Activated CD4-positive, CD25-positive, alpha-beta regulatory T cell (primary cell): ENCODE measurements around the gene OR10A7.
A peak's percentile ranks its signal among the peaks of the same experiment; 100 is the strongest.
"Not testable (repeated sequence)": the region's sequence is repeated elsewhere in the genome, so short reads cannot be mapped to it uniquely, and the experiment has no call there.

Source experiments
- DNase-seq, 4 experiments: peaks; one replicate each; lab custom pipeline; 2025; lab: John Stamatoyannopoulos, UW

The OR10A7 gene, protein sequence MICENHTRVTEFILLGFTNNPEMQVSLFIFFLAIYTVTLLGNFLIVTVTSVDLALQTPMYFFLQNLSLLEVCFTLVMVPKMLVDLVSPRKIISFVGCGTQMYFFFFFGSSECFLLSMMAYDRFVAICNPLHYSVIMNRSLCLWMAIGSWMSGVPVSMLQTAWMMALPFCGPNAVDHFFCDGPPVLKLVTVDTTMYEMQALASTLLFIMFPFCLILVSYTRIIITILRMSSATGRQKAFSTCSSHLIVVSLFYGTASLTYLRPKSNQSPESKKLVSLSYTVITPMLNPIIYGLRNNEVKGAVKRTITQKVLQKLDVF

DNA sequence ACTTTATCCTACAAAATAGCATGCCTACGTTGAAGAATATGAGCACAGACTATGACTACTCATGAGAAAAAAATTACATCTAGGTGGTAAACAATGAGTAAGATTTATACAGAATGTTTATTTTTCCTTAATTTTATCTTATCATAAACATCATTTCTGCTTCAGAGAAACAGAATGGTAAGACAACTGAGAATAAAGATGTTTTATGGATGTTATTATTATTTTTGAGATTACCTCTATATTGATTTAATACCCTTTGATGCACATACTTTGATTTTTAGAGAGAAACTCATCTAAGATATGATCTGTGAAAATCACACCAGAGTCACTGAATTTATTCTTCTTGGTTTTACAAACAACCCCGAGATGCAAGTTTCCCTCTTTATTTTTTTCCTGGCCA is at the start of gene OR10A7:
OR10A7 (plus strand) TSS at position 301 of the 400 bp plus-strand sequence; CDS start at position 301, 0 bp downstream.
- no peak for DNase-seq

DNA sequence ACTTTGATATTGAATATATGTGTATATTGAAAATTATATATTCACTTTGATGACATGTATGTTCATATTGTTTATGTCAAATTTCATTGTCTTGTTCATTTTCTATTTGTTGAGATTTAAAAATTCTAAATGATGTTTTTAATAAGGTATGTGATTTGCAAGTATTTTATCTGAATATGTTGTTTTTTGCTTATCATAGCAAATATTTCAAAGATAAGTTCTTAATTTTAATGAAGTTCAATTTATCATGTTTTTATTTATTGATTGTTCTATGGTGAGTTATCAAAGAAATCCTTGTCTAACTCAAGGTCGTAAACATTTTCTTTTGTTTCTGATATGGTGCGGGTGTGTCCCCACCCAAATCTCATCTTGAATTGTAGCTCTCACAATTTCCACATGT is 49.4 kb upstream of the OR10A7 start:
- no peak for DNase-seq

DNA sequence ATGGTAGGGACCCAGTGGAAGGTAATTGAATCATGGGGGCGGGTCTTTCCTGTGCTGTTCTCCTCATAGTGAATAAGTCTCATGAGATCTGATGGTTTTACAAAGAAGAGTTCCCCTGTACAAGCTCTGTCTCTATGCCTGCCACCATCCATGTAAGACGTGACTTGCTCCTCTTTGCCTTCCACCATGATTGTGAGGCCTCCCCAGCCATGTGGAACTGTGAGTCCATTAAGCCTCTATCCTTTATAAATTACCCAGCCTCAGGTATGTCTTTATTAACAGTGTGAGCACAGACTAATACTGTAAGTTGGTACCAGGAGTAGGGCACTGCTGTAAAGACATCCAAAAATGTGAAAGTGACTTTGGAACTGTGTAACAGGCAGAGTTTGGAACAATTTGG is 49.0 kb upstream of the OR10A7 start:
- DNase-seq, result not testable (repeated sequence)

DNA sequence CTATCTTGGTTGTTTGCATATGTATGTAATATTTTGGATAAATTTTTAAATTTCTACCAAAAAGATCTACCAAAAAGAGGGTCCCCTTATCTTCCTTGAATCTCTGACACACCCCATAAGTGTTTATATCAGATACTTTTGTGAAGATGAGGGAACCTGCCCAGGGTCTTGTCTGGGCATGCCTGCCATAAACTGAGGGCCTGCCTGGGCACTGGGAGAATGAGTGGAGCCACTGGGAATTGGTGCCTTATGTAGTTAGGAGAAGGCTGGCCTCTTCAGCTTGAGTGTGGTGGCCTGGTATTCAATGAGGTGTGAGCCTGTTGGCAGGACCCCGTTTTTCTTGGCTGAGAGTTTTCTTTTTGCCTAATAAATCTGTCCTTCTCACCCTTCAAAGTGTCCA is 48.1 kb upstream of the OR10A7 start:
- no peak for DNase-seq

DNA sequence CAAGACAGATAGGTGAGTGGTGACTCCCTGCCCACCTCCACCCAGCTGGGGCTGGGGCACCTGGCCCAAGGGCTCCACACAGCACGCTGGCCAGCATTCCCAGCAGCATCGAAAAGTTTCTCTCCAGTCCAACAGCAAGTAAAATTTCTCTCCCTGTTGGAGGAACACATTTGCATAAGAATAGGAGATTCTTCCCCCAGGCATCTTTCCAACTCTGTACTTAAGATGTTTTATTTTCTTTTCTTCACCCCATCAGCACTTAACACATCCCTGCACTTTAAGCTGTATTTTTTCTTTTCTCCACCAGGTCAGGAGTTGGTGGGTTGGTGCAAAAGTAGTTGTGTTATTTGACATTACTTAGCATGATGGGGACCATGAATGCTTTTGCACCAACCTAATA is 47.4 kb upstream of the OR10A7 start:
- DNase-seq, result no peak

DNA sequence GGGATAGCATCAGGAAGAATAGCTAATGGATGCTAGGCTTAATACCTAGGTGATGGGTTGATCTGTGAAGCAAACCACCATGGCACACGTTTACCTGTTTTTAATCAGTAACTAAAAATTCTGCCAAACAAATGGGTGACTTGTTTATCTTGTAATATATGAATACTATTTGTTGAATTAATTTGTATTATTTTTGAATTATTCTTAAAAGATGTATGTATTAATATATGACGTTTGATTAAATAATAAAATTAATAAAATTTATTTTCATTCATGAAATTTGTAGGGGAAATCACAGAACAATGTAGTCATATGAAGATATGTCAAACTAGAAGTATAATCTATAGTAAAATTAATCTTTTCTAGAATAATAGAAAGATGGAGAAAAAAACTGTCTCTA is 32.3 kb upstream of the OR10A7 start:
- DNase-seq, result no peak

DNA sequence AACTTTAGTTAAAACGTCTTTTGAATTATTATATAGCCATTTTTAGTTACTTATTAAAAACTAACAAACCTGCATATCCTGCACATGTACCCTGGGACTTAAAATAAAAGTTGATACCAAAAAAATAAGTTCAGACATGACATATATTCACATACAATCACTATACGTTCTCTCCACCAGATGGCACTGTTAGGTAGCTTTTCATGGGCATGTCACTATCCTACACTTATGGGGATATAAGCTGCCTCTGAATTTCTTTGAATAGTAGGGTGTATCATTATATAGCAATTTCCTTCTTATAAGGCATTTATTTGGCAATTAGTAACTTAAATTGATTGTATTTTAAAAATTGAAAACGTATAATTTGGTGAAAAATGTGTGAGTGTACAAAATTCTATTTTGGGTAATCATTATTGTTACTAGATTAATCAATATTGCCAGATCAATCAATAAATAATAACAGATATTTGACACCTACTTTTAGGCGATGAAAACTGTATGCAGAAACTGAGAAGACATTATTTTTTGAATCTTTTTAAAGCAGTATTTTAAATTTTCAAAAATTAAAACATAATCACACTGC is 31.8 kb upstream of the OR10A7 start:
- peak in 2 of 4 experiments; percentile 7 to 8 for DNase-seq

DNA sequence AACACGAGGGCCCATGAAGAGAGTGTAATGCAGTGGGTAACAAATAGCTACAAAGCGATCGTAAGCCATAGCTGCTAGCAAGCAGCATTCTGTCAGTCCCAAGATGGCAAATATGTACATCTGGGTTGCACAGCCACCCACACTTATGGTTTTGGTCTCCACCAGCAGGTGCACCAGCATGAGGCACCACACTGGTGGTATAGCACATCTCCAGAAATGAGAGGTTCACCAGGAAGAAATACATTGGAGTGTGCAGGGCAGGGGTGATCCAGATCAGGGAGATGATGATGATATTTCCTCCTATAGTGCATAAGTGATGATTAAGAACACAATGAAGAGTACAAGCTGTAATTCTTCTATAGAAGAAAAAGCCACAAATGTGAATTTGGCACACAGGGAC is 26.4 kb upstream of the OR10A7 start:
- DNase-seq, result no peak

DNA sequence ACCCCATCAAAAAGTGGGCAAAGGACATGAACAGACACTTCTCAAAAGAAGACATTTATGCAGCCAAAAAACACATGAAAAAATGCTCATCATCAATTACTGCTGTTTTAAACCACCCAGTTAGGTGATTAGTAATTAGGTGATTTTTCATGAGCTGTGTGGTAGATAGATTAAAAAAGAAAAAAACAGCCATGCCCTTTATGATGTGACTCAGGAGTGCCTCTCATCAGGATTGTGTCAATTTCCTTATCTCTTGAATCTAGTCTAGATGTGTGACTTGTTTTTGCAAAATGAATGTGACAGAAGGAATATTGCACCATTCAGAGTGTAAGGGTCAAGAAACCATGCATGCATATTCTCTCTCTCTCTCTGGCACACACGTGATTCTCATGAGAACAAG is 5.7 kb downstream of the OR10A7 start:
- no peak for DNase-seq

DNA sequence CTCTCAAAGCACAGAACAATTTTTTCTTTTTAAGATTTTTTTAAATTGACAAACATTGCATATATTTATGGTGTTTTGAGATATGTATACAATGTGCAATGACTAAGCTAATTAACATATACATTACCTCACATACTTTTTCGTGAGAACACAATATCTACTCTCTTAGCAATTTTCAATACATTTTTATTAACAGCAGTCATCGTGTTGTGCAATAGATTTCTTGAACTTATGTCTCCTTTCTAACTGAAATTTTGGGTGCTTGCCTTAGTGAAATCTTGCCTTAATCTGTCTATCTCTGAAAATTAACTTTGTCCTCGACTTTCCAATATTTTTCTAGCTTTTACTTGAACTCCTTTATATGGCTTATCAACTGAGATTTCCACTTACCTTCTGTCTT is 6.8 kb downstream of the OR10A7 start:
- no peak for DNase-seq

DNA sequence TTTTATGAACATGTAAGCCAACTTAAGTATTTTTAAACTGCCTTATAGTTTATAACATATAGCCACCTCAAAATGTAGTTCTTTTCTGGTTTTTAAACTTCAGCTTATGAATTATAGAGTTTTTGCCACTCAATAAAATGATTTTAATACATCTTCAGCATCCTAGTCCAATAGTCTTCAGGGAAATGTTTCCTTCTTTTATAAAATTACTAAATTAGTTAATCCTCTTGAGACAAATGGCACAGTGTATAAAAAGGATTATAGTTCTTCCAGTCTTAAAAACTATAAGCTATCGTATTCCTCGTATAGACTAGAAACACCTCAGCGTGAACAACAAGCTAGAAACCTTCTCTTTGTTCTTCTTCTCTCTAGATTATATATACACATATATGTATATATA is 23.5 kb downstream of the OR10A7 start, which contains the start of gene OR6C74:
OR6C74 (plus strand) TSS at position 301 of the 400 bp plus-strand sequence. CDS start 2,679 bp downstream, outside the sequence.
- DNase-seq, result no peak

DNA sequence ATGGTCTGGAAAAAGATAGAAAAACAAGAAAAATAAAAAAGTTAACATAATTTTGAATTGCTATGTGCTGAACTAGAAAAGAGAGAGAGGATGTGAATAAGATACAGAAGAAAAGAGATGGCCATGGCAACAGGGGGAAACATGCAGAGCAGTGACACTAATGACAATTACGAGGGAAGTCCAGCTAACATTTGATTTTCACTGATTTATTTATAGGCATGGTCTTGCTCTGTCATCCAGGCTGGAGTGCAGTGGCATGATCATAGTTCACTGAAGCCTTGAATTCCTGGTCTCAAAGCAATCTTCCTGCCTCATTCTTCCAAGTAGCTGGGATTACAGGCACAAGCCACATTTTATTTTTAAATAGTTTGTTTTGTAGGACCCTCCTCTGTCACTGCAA is 25.3 kb downstream of the OR10A7 start:
- DNase-seq, result no peak

DNA sequence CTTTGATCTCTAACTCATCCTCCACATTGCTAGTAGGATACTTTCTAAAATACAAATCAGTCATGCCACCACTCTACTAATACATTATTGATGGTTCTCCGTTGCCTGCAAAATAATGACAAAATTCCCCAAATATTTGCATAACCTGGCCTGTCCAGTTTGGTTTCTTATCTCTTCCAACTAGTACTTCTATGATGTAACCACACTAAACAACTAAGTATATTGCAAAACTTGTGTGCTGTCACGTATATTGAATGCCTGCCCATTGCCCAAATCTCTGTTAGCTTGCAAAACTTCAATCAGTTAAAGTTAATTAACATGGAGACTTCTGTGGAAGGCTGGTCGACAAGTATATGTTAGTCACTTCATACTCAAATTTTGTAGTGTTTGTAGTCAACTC is 30.1 kb downstream of the OR10A7 start:
- DNase-seq, result no peak

DNA sequence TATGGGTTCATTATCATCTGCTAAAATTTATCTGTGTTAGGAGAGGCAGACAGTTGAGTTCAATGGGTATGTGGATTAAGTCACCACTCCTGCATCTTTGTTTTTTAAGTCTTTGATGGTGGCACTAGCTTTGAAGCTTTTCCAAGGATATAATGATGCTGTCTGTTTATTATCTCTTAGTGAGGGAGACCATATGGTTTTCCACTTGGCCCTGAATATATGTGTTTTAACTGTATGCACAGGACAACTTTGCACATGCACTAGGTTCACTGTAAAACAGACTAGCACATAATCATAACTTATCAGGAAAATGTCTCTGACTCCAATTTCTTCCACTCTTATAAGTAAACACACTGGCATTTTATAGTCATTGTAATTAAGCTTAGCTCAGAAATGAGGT is 32.5 kb downstream of the OR10A7 start:
- no peak for DNase-seq

DNA sequence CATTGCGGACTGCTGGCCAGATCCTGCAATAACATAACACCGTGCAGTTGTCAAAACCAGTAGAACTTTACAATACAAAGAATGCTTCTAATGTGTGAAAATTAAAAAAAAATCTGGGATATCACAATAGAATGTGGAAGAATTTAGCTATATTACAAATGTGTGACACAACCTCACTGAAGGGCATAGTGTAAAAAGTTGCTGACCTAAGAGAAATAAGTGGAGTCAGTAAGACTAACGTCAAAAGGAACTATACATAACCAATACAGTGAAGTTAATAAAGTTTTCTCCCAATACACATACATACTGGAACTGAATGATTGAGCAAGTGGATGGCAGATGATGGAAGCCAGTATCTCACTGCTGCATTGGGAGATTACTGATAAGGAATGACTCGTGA is 36.0 kb downstream of the OR10A7 start:
- DNase-seq, result no peak

DNA sequence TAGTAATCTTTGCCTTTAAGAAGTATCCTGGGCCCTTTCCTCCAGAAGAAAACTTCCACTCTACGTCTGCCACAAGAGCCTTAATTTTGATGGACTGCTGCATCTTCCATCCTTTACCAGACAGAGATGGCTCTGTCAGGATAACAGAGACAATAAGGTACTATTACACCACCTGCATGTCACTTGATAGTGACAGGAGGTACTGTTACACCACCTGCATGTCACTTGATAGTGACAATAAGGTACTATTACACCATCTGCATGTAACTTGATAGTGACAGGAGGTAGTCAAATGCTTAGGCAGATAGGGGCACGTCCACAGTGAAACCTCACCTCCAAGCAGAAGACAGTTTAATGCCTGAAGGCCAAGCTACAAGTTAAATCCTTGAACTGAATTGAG is 37.5 kb downstream of the OR10A7 start:
- no peak for DNase-seq
